IPS-18c (cell line): ENCODE results near the gene SPATA3.
A peak's percentile ranks its signal among the peaks of the same experiment; 100 is the strongest.

Source experiments
- H3K4me3 ChIP-seq: 2 replicates; pipeline ENCODE4 v1.7.0; 2013; ENCODE audit warnings: low read depth, mild to moderate bottlenecking, low read length, moderate library complexity; ENCODE audit not compliant: insufficient read depth
- H3K9me3 ChIP-seq: one replicate; pipeline ENCODE4 v1.6.1; 2013; ENCODE audit warnings: mild to moderate bottlenecking, low read length, moderate library complexity; ENCODE audit not compliant: control insufficient read depth, insufficient read depth

Gene SPATA3

DNA sequence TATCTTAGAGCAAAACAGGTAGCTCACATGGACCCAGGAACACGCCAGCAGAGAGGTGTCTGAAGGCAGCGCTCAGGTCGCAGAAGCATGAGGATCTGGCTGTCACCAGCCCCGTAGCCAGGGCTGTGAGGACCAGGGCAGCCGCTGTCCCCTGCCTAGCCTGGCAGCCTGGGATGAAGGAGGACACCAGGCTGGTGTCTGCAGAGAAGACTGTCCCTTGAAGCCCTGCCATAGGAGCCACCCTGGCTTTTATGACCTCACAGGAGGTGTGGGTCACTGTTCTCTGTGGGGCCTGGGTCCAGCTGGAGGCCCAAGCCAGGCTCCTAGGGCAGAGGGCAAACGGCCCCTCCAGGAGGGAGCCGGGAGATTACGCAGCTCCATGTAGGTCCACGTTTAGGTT, at the start of gene SPATA3:
TSS of gene SPATA3 (plus strand) at position 301 of the 400 bp plus-strand sequence. CDS start 113 bp downstream, outside the sequence.
- Histone ChIP-seq H3K4me3 (no peak within 1 kb of the TSS), H3K9me3 (no peaks in the 10 kb centered on the region)

GRCh38 chr2:230946429-230947234, 49.3 kb upstream of the SPATA3 start:
- Histone ChIP-seq H3K4me3 (no peak overlapping the region), H3K9me3 (no peaks in the 10 kb centered on the region)

DNA sequence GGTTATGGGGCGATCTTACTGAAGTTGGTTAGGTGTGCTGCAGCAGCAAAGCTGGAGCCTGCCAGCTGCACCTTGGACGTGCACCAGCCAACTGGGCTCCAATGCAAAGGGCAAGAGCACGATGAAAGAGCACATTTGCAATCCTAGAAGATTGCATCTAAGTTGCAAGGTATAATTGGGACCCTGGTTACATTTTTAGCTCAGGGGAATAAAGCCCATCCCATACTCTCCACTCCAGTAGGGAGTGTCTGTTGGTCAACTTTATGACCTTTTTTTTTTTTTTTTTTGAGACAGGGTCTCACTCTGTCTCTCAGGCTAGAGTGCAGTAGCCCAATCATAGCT, 48.7 kb upstream of the SPATA3 start:
- Histone ChIP-seq H3K9me3 (no peaks in the 10 kb centered on the region), H3K4me3 (no peak overlapping the region)

DNA sequence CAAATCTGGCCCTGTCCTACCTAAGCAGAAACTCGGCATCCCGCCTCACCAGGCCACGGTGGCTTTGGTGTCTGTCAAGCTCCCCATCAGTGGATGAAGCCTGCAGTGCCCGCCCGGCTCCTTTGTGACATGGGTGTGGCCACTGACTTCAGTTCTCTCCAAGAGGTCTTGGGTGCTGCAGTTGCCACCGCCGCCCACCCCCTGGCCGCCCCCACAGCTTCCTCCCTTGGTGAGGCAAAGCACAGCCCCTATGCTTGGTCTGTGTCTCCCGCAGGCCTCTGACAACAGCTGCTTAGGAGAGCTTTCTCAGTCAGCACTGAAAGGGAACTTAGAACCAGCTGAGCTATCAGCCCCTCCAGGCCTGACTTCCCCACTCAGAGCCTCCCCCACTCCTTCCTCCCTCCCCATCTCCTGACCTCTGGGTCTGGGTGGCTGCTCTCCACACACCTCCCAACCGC, 48.0 kb upstream of the SPATA3 start:
- Histone ChIP-seq H3K4me3 (no peak overlapping the region), H3K9me3 (no peaks in the 10 kb centered on the region)

- Histone ChIP-seq H3K9me3 (peaks cover 4% of the 10 kb centered on the region), H3K4me3 (no peak overlapping the region)
These were observed 45.7 kb upstream of the SPATA3 start for GRCh38 chr2:230949966-230950873.

- Histone ChIP-seq H3K9me3 (peaks cover 4% of the 10 kb centered on the region), H3K4me3 (no peak overlapping the region)
These were observed 45.0 kb upstream of the SPATA3 start for GRCh38 chr2:230950874-230951339.

DNA sequence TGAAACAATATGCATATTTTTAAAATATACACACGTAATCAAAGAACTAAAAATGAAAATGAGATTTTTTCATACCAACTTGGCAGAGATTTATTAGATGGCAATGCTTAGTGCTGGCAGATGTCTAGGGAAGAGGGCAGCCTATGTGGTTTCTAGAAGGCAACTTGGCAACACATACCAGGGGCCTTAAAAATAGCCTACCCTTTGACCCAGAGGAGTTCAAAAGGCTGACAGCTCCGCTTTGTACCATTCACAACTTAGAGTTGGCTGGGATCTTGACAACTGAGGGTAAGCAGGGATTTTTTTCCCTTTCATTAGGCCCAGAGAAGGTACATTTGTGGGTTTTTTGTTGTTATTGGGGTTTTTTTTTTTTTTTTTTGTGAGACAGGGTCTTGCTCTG, 44.5 kb upstream of the SPATA3 start:
- H3K4me3 ChIP-seq: no peak overlapping the region

GRCh38 chr2:230952226-230952956, 43.5 kb upstream of the SPATA3 start:
- Histone ChIP-seq H3K4me3 (no peak overlapping the region), H3K9me3 (peaks cover 4% of the 10 kb centered on the region)

More for the DNA sequence above, 44.5 kb upstream of the SPATA3 start:
- H3K9me3 ChIP-seq: peaks cover 4% of the 10 kb centered on the region

DNA sequence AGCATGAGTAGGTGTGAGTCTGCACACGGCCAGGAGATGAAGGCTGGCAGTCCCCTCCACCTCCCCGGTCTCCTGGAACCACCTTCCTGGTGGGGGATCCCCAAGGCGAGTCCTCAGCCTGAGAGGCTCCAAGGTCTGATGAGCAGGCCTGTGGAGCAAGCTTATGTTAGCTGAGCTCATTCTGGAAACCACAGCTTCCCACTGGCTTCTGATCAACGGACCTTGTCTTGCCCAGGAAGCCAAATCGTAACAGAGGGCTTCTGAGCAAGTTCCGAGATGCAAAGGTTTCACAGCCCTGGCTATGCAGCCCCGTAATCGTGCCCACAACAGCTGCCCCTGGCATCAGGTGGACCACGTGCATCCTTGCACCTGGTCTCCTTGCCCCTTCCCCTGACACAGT, 42.1 kb upstream of the SPATA3 start:
- Histone ChIP-seq H3K4me3 (no peak overlapping the region), H3K9me3 (peaks cover 4% of the 10 kb centered on the region)

DNA sequence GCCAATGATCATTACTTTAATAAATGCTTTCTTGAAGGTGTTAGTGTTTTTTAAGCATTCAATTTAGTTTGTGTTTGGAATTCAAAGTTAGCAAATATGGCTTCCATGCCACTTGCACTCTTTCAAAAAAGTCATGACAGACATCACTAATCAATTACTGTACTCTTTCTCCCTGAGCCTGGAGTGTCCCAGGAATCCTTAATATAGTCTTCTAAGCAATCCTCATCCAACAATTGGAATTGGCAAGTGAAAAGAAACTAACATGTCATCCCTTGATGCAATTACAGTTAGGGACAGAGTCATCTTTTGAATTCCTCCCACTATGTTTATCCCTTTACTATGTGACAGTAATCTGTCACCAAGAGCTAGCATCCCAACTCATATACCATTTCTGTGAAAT, 41.2 kb upstream of the SPATA3 start:
- Histone ChIP-seq H3K4me3 (no peak overlapping the region), H3K9me3 (peaks cover 4% of the 10 kb centered on the region)

DNA sequence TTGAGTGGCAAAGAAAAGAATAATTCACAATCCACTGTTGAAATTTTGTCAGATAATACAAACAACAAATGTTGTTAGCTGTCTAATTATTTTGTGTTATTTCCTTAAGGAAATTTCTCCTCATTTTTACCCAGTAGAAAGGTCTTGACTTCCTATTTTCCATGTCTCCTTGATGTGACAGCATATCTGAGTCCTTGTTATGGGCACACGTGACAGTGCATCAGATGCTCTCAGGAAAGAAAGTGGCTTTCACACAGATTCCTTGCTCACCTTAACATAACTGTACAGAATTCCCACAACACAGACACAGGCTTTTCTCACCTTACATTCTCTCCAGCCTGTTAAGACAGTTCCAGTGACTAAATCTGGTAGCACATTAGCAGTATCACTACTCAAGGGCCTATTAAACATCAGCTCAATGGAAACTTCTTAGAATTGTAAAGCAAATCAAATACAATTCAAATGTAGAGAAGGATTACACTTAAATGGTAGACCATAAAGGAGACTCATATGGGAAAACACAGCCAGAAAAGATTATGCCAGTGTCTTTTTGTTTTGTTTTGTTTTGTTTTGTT, 40.7 kb upstream of the SPATA3 start:
- Histone ChIP-seq H3K9me3 (peaks cover 4% of the 10 kb centered on the region), H3K4me3 (no peak overlapping the region)

DNA sequence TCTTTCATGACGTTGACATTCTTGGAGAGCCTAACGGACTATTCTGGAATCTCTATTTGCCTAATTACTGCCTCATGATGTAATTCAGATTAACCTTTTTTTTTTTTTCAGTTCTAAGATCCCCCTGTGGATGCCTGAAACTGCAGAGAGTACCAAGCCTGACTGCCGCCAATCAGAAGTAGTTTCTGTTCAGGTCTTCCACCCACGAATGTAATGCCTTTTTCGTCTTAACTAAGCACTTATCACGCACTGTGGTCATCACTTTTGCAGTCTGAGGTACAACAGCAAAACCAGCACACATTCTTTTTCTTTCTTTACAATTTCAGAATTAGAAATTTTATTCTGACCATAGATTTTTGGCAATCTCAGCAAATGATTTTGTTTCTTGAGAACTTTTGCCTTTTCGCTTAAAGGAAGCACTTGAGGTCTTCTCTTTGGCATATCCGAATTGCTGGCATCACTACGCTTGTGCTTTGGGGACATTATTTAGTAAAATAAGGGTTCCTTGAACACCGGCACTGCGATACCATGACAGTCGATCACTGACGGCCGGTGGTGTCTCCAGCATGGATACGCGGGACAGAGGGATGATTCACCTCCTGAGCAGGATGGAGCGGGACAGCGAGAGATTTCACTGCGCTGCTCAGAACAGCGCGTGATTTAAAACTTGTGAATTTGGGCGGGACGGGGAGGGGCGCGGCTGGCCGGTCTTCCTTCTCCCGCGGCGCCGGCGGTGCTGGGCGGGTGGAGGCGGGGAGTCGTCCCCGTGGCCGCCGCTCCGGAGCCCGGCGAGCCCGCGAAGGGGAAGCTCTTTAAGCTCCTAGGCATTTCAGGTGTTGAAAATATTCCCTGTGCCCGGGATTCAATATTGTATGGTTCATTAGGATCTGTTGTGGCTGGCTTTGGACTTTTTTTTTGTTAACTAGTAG, 38.8 kb upstream of the SPATA3 start:
- peak overlapping the region; percentile 51 for H3K4me3 ChIP-seq
- H3K9me3 ChIP-seq: peaks cover 4% of the 10 kb centered on the region

DNA sequence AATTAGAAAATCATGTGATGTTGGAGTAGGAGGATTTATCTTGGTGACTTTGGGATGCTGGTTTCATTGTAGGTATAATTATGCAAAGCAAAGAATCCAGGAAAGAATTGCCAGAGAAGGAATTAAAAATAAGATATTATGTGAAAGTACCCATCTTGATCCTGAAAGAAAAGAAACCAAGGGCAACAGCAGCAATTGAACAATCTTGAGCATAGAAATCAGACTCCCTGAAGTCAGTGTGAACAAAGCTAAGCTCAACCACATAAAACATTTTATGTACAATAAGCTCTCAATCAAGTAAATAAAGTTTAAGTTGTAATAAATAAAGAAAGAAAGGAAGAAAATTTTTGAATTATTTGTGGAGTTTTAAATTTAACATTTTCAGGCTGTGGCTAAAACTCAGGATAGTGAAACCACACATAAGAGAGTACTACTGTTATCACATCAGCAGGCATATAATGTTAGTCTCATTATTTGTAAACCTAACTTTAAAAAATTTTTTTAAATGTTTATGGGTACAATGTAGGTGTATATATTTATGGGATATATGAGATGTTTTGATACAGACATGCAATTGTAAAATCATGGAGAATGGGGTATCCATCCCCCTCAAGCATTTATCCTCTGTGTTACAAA, 38.0 kb upstream of the SPATA3 start:
- Histone ChIP-seq H3K9me3 (peaks cover 4% of the 10 kb centered on the region), H3K4me3 (peak overlapping the region; percentile 51; the same call in 1 of the 2 replicates)

DNA sequence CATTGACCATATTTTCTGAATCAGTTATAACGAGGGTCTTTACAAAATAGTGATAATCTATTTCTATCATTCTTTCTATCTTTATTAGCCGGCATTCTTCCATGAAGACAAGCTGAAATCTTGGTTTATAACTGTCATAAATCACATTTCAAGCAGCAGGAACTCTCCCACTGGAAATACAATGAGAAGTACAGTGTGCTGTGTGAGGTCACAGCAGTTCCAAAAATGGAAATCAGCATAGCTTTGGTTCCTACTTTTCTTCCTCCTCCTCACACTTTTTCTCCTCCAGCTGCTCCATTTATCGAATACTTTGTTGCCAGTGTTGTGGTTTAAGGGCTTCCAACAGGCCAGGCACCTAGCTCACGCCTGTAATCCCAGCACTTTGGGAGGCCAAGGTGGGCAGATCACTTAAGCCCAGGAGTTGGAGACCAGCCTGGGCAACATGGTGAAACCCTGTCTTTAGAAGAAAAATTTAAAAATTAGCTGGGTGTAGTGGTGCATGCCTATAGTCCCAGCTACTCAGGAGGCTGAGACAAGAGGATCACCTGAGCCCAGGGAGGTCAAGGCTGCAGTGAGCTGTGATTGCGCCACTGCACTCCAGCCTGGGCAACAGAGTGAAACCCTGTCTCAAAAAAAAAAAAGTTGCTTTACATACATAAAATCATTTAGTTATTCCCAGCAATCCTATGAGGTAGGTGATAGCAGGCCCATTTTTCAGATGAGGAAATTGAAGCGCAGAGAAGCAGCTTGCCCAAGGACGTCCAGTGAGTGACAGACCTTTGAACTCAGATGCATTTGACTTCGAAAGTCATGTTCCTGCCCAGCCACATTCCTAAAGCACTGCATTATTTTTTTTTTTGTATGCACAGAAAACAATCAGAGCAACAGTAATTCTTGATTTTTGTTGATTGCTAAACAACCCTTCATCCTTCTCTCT, 36.8 kb upstream of the SPATA3 start:
- H3K9me3 ChIP-seq: no peaks in the 10 kb centered on the region
- no peak overlapping the region for H3K4me3 ChIP-seq

GRCh38 chr2:230960026-230960425, 35.9 kb upstream of the SPATA3 start:
- Histone ChIP-seq H3K4me3 (no peak overlapping the region), H3K9me3 (no peaks in the 10 kb centered on the region)
